ENCODE results near the gene PRR15L.

- TF ChIP-seq CTCF (IDR thresholded peaks at IDR 0.05; ENCODE audit: insufficient read depth, low read length, poor library complexity, severe bottlenecking) (no peak), EZH2phosphoT487 (conservative IDR thresholded peaks at IDR 0.05; ENCODE audit: low read length) (no peak)
Observed at GRCh38 chr17:47915776-47916398, 41.8 kb downstream of the PRR15L start.

All from SU-DHL-6 (cell line).